Measurements from ENCODE around the gene ZSWIM1.

- no peak for TF ChIP-seq REST (IDR thresholded peaks at IDR 0.05; ENCODE audit: low read depth)
- no peak for TF ChIP-seq EGR1 (IDR thresholded peaks at IDR 0.05; ENCODE audit: low read depth)
- no peak for TF ChIP-seq RAD21 (IDR thresholded peaks at IDR 0.05; ENCODE audit: low read depth)
- TF ChIP-seq EZH2 (IDR thresholded peaks at IDR 0.05): no peak
- TF ChIP-seq CTCF (IDR thresholded peaks at IDR 0.05 in 2 of 3, conservative IDR thresholded peaks at IDR 0.05 in 1 of 3; ENCODE audit: borderline replicate concordance in 1 of 3, insufficient read depth in 1 of 3, low read depth in 2 of 3, low read length in 2 of 3): no peak
- no peak for TF ChIP-seq MAX (IDR thresholded peaks at IDR 0.05)
- TF ChIP-seq POLR2AphosphoS5 (IDR thresholded peaks at IDR 0.05; ENCODE audit: low read depth, low read length): no peak
Measured at GRCh38 chr20:45924391-45925261, 43.6 kb downstream of the ZSWIM1 start.

Data from HCT116 (cell line).